Natural killer cell (primary cell): ENCODE data around the gene IRS1. TPM values are rescaled to one million over a fixed set of nuclear protein-coding genes. Genes with fewer than 3 reads are reported as not detected.
"Not testable (repeated sequence)": the region's sequence is repeated elsewhere in the genome, so short reads cannot be mapped to it uniquely, and the experiment has no call there.

Experiments
- ATAC-seq, 3 donors: fragments of 150-1000 bp in 2 of 3; fragments of 200-7000 bp in 1 of 3; cut with Tn5 transposase; 1 replicate in 1 of 3; 2 replicates in 2 of 3; pipeline ENCODE4 v1.10.0; 2021; ENCODE audit warnings: mild to moderate bottlenecking in 2 of 3, moderate library complexity in 2 of 3
- DNase-seq, 2 donors: peaks; one replicate each; pipeline versions ENCODE4 v3.0.0 to v3.0.0-alpha.2; 2013 to 2021; ENCODE audit warnings: mixed read lengths in 1 of 2
- H3K27ac ChIP-seq: one replicate; pipeline ENCODE4 v1.5.1; 2013; ENCODE audit warnings: mild to moderate bottlenecking, low read length
- H3K27me3 ChIP-seq: one replicate; pipeline ENCODE4 v1.6.1; 2013; ENCODE audit warnings: low read length; ENCODE audit not compliant: control insufficient read depth, insufficient read depth
- H3K36me3 ChIP-seq: one replicate; pipeline ENCODE4 v1.6.1; 2013; ENCODE audit warnings: low read length; ENCODE audit not compliant: control insufficient read depth, insufficient read depth
- H3K4me1 ChIP-seq: one replicate; pipeline ENCODE4 v1.6.1; 2013; ENCODE audit warnings: low read length; ENCODE audit not compliant: control insufficient read depth, insufficient read depth
- H3K4me3 ChIP-seq: one replicate; pipeline ENCODE4 v1.5.1; 2013; ENCODE audit warnings: low read length
- H3K9me3 ChIP-seq: one replicate; pipeline ENCODE4 v1.6.1; 2013; ENCODE audit warnings: low read length; ENCODE audit not compliant: control insufficient read depth, insufficient read depth
- H3K27ac Mint-ChIP-seq, 2 donors: one replicate each; pipeline ENCODE4 v1.8.0; 2022; ENCODE audit warnings: mild to moderate bottlenecking in 2 of 2, mixed read lengths in 2 of 2, moderate library complexity in 1 of 2
- H3K27me3 Mint-ChIP-seq, 2 donors: one replicate each; pipeline ENCODE4 v1.8.0; 2022; ENCODE audit warnings: low read depth in 2 of 2, mixed read lengths in 2 of 2
- H3K36me3 Mint-ChIP-seq: one replicate; pipeline ENCODE4 v1.8.0; 2022; ENCODE audit warnings: mixed read lengths
- H3K4me1 Mint-ChIP-seq, 2 donors: one replicate each; pipeline ENCODE4 v1.8.0; 2022; ENCODE audit warnings: mixed read lengths in 2 of 2
- H3K4me3 Mint-ChIP-seq: one replicate; pipeline ENCODE4 v1.8.0; 2022; ENCODE audit warnings: mild to moderate bottlenecking, moderate library complexity, mixed read lengths
- H3K9me3 Mint-ChIP-seq, 2 donors: one replicate each; pipeline ENCODE4 v1.8.0; 2022; ENCODE audit warnings: mixed read lengths in 2 of 2
- CTCF ChIP-seq: fragments of 200-600 bp; IDR thresholded peaks from one replicate; pipeline ENCODE4 v1.8.0; 2022; ENCODE audit warnings: antibody characterized with exemption
- WGBS: methylation state at CpG from one replicate; pipeline ENCODE4 v1.1.7; 2013; ENCODE audit warnings: missing lambda C conversion rate; ENCODE audit not compliant: insufficient coverage; 5-methylcytosine and 5-hydroxymethylcytosine counted together
- intact Hi-C: fragments of 100-400 bp; cut with micrococcal nuclease; formaldehyde crosslinking; loops from one replicate; pipeline ENCODE4 v1.14.2; 2022
- total RNA-seq, 4 donors: library from RNA; stranded (reverse); fragments of 120-200 nt in 1 of 4; gene quantifications; one replicate each; pipeline versions ENCODE4 v1.2.3 to v1.2.4, GENCODE V29; 2013 to 2022

IRS1 gene
- total RNA-seq, 3 donors from 2014 or later (not counting 1 experiment from before 2014, with no cell fraction given), result 0.09 to 0.55 (median 0.36) TPM

GRCh38 chr2:226835420-226835795, 35.8 kb upstream of the IRS1 start:
- ATAC-seq, result peak in 2 of 3 donors; percentile 3 to 10
- WGBS, result 12% methylated on average over 26 of the region's 26 CpGs
- H3K9me3 Mint-ChIP-seq, result no peaks in the 10 kb centered on the region
- peaks cover 0 to 4% of the 10 kb centered on the region in 2 donors for H3K27me3 Mint-ChIP-seq
- Histone ChIP-seq H3K27ac (peak overlapping the region; percentile 91), H3K4me3 (peak overlapping the region; percentile 56), H3K9me3 (no peaks in the 10 kb centered on the region), H3K27me3 (no peaks in the 10 kb centered on the region), H3K4me1 (peaks cover 24% of the 10 kb centered on the region), H3K36me3 (no peaks in the 10 kb centered on the region)
- H3K27ac Mint-ChIP-seq, result peak overlapping the region; percentile 96 to 99
- DNase-seq, result no peak
- H3K4me3 Mint-ChIP-seq, result peak overlapping the region; percentile 89
- intact Hi-C loops, result loop anchor here (1.0 kb wide), 1 partner anchor 490 kb away; the partner anchor contains the start of gene MFF
- no peaks in the 10 kb centered on the region for H3K36me3 Mint-ChIP-seq
- H3K4me1 Mint-ChIP-seq, result peaks cover 20 to 23% of the 10 kb centered on the region in 2 donors
- no peak for TF ChIP-seq CTCF

GRCh38 chr2:226834880-226835279, 35.3 kb upstream of the IRS1 start:
- H3K4me3 Mint-ChIP-seq, result peak overlapping the region; percentile 89
- not testable (repeated sequence) for H3K27me3 Mint-ChIP-seq, H3K27me3 ChIP-seq, H3K27ac Mint-ChIP-seq, H3K9me3 ChIP-seq, H3K9me3 Mint-ChIP-seq, ATAC-seq, H3K27ac ChIP-seq, DNase-seq, H3K36me3 ChIP-seq, H3K36me3 Mint-ChIP-seq
- intact Hi-C loops, result loop anchor here (1.0 kb wide), 1 partner anchor 490 kb away; the partner anchor contains the start of gene MFF
- peaks cover 15 to 23% of the 10 kb centered on the region in 2 donors for H3K4me1 Mint-ChIP-seq
- Histone ChIP-seq H3K4me3 (peak overlapping the region; percentile 56), H3K4me1 (peaks cover 24% of the 10 kb centered on the region)
- WGBS, result 91% methylated on average over 15 of the region's 18 CpGs

GRCh38 chr2:226832061-226832460, 32.4 kb upstream of the IRS1 start:
- Mint-ChIP-seq H3K36me3 (no peaks in the 10 kb centered on the region), H3K27me3 (peaks cover 6 to 10% of the 10 kb centered on the region in 2 donors), H3K4me3 (no peak overlapping the region), H3K4me1 (peaks cover 8 to 14% of the 10 kb centered on the region in 2 donors), H3K9me3 (no peaks in the 10 kb centered on the region), H3K27ac (no peak overlapping the region)
- no peaks in the 10 kb centered on the region for H3K9me3 ChIP-seq
- peaks cover 15% of the 10 kb centered on the region for H3K4me1 ChIP-seq
- no peaks in the 10 kb centered on the region for H3K36me3 ChIP-seq
- no CpG with 5 or more reads among the region's 1 CpG for WGBS
- ATAC-seq, result no peak
- intact Hi-C loops, result no loop called here
- H3K27ac ChIP-seq, result no peak overlapping the region
- H3K27me3 ChIP-seq, result no peaks in the 10 kb centered on the region
- TF ChIP-seq CTCF, result no peak
- no peak overlapping the region for H3K4me3 ChIP-seq
- DNase-seq, result no peak

GRCh38 chr2:226831266-226831665, 31.6 kb upstream of the IRS1 start:
- no peaks in the 10 kb centered on the region for H3K9me3 Mint-ChIP-seq
- peaks cover 6 to 10% of the 10 kb centered on the region in 2 donors for H3K27me3 Mint-ChIP-seq

More at GRCh38 chr2:226831266-226831665, 31.6 kb upstream of the IRS1 start:
- no peak overlapping the region for H3K4me3 Mint-ChIP-seq
- no peak for ATAC-seq
- no peaks in the 10 kb centered on the region for H3K36me3 Mint-ChIP-seq
- Histone ChIP-seq H3K36me3 (no peaks in the 10 kb centered on the region), H3K27me3 (no peaks in the 10 kb centered on the region), H3K9me3 (no peaks in the 10 kb centered on the region), H3K27ac (no peak overlapping the region), H3K4me1 (peaks cover 11% of the 10 kb centered on the region), H3K4me3 (no peak overlapping the region)
- DNase-seq, result no peak
- H3K4me1 Mint-ChIP-seq, result peaks cover 0 to 9% of the 10 kb centered on the region in 2 donors
- H3K27ac Mint-ChIP-seq, result no peak overlapping the region
- intact Hi-C loops, result no loop called here
- WGBS, result 94% methylated on average over 4 of the region's 4 CpGs
- no peak for TF ChIP-seq CTCF
